RPMI8226 (cell line): Measurements from ENCODE around the gene SPRY2.
A peak's percentile ranks its signal among the peaks of the same experiment; 100 is the strongest.
"Not testable (repeated sequence)": the region's sequence is repeated elsewhere in the genome, so short reads cannot be mapped to it uniquely, and the experiment has no call there.

Experiments
- DNase-seq: peaks from one replicate; pipeline ENCODE4 v3.0.0-alpha.2; 2015

The SPRY2 gene

GRCh38 chr13:80348314-80348713 is 7.4 kb upstream of the SPRY2 start:
- no peak for DNase-seq

DNA sequence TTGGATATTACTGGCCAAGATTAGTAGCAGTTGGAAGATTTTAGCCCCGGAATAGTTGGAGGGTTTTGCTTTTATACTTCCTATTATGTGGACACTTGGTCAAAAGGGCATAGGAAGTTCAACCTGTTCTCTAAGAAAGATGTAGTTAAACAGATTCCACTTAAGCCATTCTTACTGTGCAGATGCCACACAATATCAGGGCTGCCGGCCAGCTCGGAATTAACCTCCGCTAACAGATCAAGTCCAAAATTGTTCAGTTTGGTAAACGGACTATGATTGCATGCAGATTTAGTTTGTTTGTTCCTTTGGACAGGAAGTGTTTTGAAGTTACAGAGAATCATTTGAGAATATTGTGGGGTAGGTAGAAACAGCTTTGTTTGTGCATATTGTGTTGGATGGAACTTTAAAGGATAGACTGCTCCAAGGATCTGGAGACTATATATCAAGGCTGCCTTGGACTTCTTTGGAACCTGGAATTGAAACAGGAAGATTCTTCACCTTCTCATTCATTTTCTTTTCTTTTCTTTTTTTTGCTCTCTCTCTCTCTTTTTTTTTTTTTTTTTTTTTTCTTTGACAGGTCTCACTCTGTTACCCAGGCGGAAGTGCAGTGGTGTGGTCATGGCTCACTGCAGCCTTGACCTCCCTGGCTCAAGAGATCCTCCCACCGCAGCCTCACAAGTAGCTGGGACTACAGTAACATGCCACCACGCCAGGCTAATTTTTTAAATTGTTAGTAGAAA is 5.0 kb upstream of the SPRY2 start:
- no peak for DNase-seq

GRCh38 chr13:80344032-80344431 is 3.1 kb upstream of the SPRY2 start:
- DNase-seq, result not testable (repeated sequence)

DNA sequence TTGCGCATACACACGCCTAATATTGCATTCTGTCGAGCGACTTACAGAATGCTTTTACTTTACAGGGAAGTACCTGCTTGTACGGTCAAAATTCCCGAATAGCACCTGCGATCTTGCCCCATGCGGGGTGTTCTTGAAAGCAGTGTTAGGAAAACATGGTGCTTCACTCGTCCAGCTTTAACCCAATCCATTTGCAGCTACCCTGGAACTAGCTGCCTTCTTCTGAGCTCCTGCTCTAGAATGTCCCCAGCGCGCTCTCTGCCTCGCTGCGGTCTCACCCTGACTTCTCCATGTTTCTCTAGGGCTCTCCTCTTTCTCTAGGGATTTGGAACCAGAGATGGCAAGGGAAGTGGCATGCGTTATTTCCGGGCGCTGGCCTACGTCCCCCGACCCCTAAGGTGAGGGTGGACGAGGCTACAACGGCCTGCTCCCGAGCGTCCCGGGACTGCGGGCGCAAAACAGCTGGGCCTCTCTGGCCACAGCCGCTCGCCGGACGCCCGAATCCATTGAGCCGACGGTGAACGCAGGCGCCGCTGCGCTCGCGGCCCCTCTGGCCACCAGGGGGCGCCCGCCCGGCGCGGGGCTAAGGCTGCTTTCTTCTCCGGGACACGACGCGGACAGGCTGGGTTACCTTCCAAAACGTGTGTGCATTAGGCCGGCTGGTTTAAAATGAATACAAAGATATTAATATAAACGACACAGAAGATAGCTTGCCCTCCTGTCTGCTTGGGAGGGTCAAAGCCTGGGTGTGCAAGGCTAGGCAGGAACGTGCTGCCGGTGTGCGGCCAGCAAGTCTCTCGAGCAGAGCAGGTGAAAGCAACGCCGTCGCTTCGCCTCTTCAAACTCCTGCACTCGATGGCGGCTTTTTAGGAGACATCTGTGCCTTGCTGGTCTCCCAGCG is 1.8 kb upstream of the SPRY2 start:
- peak; percentile 58 for DNase-seq

- no peak for DNase-seq
Measured at GRCh38 chr13:80341756-80342370, 937 bp upstream of the SPRY2 start.

DNA sequence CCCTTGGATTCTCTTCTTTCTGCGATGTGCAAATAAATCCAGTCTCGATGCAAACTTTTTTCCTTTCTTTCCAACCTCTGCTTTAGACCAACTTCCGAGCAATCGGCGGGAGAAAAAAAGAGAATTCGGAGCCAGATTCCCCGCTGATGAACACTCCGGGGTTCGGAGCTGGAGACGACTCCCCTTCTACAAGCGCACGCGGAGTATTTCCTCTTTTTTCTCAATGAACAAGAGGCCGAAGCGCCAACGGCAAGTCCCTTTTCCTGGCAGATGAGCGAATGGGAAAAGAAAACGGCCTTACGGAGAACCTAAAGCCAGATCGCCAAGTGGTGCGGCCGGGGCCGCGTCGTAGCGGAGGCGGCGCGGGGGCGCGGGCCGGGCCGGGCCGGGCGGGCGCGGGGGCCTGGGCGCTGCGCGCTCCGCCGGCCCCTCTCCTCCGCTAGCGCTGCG is 250 bp downstream of the SPRY2 start:
- no peak for DNase-seq

DNA sequence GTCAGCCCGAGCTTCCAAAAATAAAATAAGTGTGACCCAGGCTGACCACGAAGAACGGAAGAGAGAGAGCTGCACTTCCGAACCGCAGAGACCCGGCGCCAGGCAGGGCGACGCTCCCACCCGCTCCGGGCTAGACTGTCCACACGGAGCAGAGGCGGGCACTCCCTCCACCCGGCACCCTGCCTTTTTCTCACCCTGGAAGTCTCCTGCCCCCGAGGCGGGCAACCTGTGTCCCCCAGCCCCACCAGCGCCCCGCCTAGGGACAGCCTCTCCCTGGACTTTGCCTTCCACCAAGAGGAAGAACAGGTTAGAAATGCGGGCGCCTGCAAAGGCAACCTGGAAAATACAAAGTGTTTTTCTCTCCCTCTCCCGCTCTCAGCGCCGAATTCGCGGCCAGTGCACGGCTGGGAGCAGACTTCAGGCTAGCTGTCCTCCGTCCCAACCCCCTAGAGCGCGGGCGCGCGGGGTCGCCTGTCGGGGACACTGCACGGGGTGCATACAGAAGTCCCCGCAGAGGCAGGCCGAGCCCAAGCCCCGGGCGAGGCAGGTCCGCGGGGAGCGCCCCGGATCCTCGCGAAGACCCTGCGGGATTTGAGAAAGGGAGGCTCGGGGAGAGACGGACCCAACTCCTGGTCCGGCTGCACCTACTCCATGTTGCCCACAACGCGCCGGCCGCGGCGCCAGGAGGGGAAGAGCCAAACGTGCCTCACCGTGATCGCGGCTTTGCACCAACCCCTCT is 845 bp downstream of the SPRY2 start:
- DNase-seq, result no peak

DNA sequence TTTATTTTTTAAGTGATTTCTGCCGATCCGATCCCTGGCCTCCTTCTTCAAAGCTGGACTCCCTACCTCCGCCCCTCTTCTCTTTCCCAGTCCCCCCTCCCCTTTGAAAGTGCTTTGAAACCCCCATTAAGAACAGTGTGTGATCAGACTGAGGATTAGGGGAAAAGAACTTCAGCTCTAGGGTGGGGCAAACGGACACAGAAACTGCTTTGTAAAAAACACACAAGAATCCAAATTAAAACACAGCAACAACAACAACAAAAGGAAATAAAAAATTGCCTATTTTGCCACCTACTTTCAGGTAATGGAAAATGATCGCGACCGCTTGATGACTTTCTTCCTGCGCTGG is 1.4 kb downstream of the SPRY2 start:
- no peak for DNase-seq

GRCh38 chr13:80338781-80339562 is 2.0 kb downstream of the SPRY2 start:
- DNase-seq, result no peak

DNA sequence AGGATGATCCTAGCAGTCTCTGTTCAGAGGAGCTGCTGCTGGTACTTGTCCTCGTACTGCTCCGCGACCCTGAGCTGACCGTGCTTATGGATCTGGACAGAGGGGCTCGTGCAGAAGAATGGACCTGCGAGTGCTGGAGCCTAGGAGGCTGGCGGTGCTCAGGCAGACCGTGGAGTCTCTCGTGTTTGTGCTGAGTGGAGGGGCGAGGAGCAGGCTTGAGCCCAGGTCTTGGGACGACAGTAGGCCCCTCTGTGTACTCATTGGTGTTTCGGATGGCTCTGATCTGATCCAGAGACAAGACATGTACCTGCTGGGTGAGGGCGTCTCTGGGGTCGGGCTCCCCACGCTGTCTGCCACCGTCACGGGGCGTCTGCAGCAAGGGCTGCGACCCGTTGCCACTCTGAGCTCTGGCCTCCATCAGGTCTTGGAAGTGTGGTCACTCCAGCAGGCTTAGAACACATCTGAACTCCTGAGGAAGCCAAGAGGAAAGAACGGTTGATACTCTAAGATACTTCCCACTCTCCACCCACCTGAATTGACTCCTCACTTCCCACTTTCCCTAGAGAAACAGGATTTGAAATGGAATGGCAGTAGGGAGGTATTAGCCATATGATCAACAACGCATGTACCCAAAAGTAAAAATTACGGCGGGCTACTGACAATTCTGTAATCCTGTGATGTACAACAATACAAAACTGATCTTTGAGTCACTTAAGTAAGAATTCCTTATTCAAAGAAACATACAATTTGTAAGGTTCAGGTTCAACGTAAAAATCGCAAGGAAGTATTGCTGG is 3.4 kb downstream of the SPRY2 start:
- DNase-seq, result no peak

DNA sequence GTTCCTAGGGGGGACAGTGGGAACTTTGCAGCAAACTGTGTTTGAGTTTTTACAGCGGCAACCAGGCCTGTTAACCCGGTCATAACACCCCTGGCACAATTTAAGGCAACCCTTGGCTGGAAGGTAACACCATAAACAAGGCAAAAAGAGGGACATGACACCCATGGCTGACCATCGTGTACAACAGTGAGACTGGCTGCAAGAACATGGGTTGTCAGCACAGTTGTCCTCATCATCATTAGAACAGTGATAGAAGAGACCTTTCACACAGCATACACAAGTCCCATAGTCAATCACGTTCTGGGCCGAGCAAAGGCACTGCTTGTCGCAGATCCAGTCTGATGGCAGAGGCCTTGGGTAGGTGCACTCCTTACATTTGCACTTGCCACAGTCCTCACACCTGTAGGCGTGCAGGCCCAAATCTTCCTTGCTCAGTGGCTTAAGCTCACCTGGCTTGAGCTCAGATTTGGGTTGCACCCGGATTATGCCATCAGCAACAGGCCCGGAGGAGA is 4.1 kb downstream of the SPRY2 start:
- no peak for DNase-seq

- no peak for DNase-seq
Measured at GRCh38 chr13:80336370-80336769, 4.6 kb downstream of the SPRY2 start.

- DNase-seq, result no peak
Measured at GRCh38 chr13:80334597-80335260, 6.2 kb downstream of the SPRY2 start.

GRCh38 chr13:80331984-80332383 is 8.9 kb downstream of the SPRY2 start:
- no peak for DNase-seq

DNA sequence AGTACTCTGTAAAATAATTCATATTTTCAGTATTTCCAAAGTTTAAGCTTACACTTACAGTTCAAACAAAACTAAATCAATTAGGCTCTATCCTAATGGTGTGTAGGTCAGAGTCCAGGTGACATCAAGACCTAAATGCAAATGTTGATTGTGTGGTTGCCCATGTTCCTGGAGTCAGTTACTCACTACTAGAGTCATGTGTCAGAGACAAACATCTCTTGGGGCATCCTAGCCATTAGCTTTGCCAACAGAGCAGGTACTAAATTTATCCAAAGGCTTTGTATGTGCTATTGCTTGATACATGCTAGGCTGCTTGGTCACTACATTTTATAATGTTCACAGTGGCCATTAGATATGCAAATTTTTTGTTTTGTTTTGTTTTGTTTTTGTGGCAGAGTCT is 11.7 kb downstream of the SPRY2 start:
- DNase-seq, result no peak

DNA sequence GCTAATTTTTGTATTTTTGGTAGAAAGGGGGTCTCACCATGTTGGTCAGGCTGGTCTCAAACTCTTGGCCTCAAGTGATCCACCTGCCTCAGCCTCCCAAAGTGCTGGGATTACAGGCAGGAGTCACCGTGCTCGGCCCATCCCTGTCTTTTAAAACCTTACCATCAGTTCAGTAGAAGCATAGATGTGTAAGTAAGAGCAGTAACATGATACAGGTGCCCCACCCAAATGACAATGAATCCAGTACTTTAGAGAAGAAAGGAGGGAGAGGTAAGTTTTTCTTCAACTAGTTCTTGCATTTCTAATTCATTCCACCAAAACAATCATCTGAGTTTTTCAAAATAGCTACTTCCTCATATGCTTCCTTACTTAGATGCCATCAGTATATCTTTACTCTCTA is 21.9 kb downstream of the SPRY2 start:
- DNase-seq, result no peak

GRCh38 chr13:80314711-80315653 is 25.9 kb downstream of the SPRY2 start:
- no peak for DNase-seq

GRCh38 chr13:80313668-80314256 is 27.2 kb downstream of the SPRY2 start:
- no peak for DNase-seq

GRCh38 chr13:80312967-80313366 is 28.0 kb downstream of the SPRY2 start:
- no peak for DNase-seq
